MCF 10A (cell line): Measurements from ENCODE around the gene LAMA3. TPM values are rescaled to one million over a fixed set of nuclear protein-coding genes. Genes with fewer than 3 reads are reported as not detected.

Experiments
- BruUV-seq: library from RNA; stranded (reverse); fragments of 400-500 nt; replicated peaks from 2 replicates; lab custom pipeline; 2021; lab: Mats Ljungman, UMichigan
- CTCF ChIA-PET: fragments of 300-600 bp; sonication (Branson Sonifier 250); formaldehyde crosslinking; extraction: SDS; loops from one replicate; lab custom pipeline; 2021; ENCODE audit warnings: antibody characterized with exemption, inconsistent platforms; lab: Yijun Ruan, JAX
- POLR2A ChIA-PET: fragments of 300-600, 350-650 bp; sonication (Branson Sonifier 250); formaldehyde crosslinking; extraction: SDS; loops from one replicate; lab custom pipeline; 2020; ENCODE audit warnings: antibody characterized with exemption, inconsistent platforms; lab: Yijun Ruan, JAX
- DNase-seq: peaks from one replicate; pipeline ENCODE4 v3.0.0-alpha.2; 2018; ENCODE audit not compliant: unreplicated experiment
- H3K27ac Mint-ChIP-seq: one replicate; pipeline ENCODE4 v1.8.0; 2022; ENCODE audit warnings: mild to moderate bottlenecking, low read depth, mixed read lengths; ENCODE audit not compliant: unreplicated experiment
- H3K27me3 Mint-ChIP-seq: one replicate; pipeline ENCODE4 v1.8.0; 2022; ENCODE audit warnings: mixed read lengths; ENCODE audit not compliant: insufficient read depth, unreplicated experiment
- H3K36me3 Mint-ChIP-seq: one replicate; pipeline ENCODE4 v1.8.0; 2022; ENCODE audit warnings: mild to moderate bottlenecking, moderate library complexity, mixed read lengths; ENCODE audit not compliant: insufficient read depth, unreplicated experiment
- H3K4me1 Mint-ChIP-seq: one replicate; pipeline ENCODE4 v1.8.0; 2022; ENCODE audit warnings: mixed read lengths; ENCODE audit not compliant: insufficient read depth, unreplicated experiment
- H3K4me3 Mint-ChIP-seq: one replicate; pipeline ENCODE4 v1.8.0; 2022; ENCODE audit warnings: mild to moderate bottlenecking, moderate library complexity, mixed read lengths; ENCODE audit not compliant: unreplicated experiment
- H3K9me3 Mint-ChIP-seq: one replicate; pipeline ENCODE4 v1.8.0; 2022; ENCODE audit warnings: mixed read lengths; ENCODE audit not compliant: unreplicated experiment
- intact Hi-C: fragments of 100-400 bp; cut with micrococcal nuclease; formaldehyde crosslinking; loops from 2 replicates; pipeline ENCODE4 v1.14.1; 2022
- total RNA-seq: library from RNA; stranded (reverse); gene quantifications from 2 replicates; pipeline ENCODE4 v1.2.3, GENCODE V29; 2022
- TF ChIP-seq, protein P1 (sequence below): fragments of 200-600 bp; IDR thresholded peaks from one replicate; pipeline ENCODE4 v1.8.0; 2022; ENCODE audit warnings: antibody characterized with exemption, mild to moderate bottlenecking; ENCODE audit not compliant: unreplicated experiment

Gene LAMA3
- total RNA-seq, 1 experiment from 2014 or later: 371 TPM

DNA sequence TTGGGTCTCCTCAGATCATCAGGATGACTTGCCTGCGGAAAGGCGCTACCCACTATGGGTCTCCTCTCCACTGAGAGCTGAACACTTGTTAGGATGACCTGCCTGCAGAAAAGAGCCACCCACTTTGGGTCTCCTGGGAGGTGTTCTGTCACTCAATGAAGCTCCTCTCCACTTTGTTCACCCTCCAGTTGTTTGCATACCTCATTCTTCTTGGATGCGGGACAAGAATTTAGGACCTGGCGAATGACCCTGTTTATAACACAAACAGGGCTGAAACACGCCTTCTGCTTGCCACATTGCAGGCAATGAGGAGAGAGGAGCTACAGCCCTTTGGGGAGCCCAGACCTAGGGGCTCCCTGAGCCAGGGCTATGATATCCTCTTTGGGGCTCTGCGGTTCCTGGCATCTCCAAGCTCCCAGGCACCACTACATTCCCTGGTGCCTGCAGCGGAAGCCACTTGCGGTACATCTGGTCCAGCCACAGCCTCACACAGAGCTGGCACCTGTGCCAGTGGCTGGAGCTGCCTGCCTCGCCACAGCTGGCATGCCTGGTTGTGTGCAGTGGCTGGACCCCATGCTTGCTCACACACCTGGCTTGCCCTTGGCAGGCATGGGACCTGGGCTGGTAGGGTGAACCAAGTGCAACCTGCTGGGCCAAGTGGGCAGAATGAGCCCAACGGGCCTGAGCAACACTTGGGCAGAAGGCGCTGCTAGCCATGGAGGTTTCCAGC is 47.2 kb upstream of the LAMA3 start:
- intact Hi-C loops: no loop called here
- Mint-ChIP-seq H3K9me3 (no peaks in the 10 kb centered on the region), H3K4me3 (no peak overlapping the region), H3K27me3 (no peaks in the 10 kb centered on the region), H3K4me1 (no peaks in the 10 kb centered on the region), H3K27ac (no peak overlapping the region), H3K36me3 (no peaks in the 10 kb centered on the region)
- CTCF ChIA-PET: interaction anchor here (0.5 to 1.7 kb wide), 5 partner anchors 10 to 61 kb away, joined by 3 to 6 read pairs (median 3); no protein-coding TSS in a partner anchor
- DNase-seq: no peak
- no TSS peak for BruUV-seq
- TF ChIP-seq, protein P1, sequence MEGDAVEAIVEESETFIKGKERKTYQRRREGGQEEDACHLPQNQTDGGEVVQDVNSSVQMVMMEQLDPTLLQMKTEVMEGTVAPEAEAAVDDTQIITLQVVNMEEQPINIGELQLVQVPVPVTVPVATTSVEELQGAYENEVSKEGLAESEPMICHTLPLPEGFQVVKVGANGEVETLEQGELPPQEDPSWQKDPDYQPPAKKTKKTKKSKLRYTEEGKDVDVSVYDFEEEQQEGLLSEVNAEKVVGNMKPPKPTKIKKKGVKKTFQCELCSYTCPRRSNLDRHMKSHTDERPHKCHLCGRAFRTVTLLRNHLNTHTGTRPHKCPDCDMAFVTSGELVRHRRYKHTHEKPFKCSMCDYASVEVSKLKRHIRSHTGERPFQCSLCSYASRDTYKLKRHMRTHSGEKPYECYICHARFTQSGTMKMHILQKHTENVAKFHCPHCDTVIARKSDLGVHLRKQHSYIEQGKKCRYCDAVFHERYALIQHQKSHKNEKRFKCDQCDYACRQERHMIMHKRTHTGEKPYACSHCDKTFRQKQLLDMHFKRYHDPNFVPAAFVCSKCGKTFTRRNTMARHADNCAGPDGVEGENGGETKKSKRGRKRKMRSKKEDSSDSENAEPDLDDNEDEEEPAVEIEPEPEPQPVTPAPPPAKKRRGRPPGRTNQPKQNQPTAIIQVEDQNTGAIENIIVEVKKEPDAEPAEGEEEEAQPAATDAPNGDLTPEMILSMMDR: no peak
- POLR2A ChIA-PET: interaction anchor here (2.3 kb wide), 1 partner anchor 9 kb away, joined by 7 read pairs; no protein-coding TSS in a partner anchor

- no peaks in the 10 kb centered on the region for H3K27me3 Mint-ChIP-seq
- intact Hi-C loops: no loop called here
- no peak overlapping the region for H3K4me3 Mint-ChIP-seq
- no peaks in the 10 kb centered on the region for H3K4me1 Mint-ChIP-seq
- TF ChIP-seq, protein P1: no peak
- H3K36me3 Mint-ChIP-seq: peaks cover 4% of the 10 kb centered on the region
- DNase-seq: no peak
- H3K9me3 Mint-ChIP-seq: no peaks in the 10 kb centered on the region
- CTCF ChIA-PET: interaction anchor here (0.7 to 1.4 kb wide), 3 partner anchors 8 to 274 kb away, joined by 3 to 6 read pairs (median 3); no protein-coding TSS in a partner anchor
- no peak overlapping the region for H3K27ac Mint-ChIP-seq
- POLR2A ChIA-PET: interaction anchor here (0.7 kb wide), 1 partner anchor 9 kb away, joined by 3 read pairs; no protein-coding TSS in a partner anchor
- BruUV-seq: no TSS peak
Measured at GRCh38 chr18:23643815-23644490, 45.3 kb upstream of the LAMA3 start.

- DNase-seq: no peak
- Mint-ChIP-seq H3K27ac (no peak overlapping the region), H3K36me3 (peaks cover 4% of the 10 kb centered on the region), H3K4me1 (no peaks in the 10 kb centered on the region), H3K27me3 (no peaks in the 10 kb centered on the region), H3K9me3 (no peaks in the 10 kb centered on the region), H3K4me3 (no peak overlapping the region)
- intact Hi-C loops: no loop called here
- CTCF ChIA-PET: interaction anchor here (0.7 to 1.1 kb wide), 3 partner anchors 9 to 58 kb away, joined by 3 read pairs; partner anchors contain the start of gene ANKRD29
- no TSS peak for BruUV-seq
- POLR2A ChIA-PET: interaction anchor here (0.5 kb wide), 1 partner anchor 8 kb away, joined by 3 read pairs; no protein-coding TSS in a partner anchor
- TF ChIP-seq, protein P1: no peak
Measured at GRCh38 chr18:23645568-23646175, 43.6 kb upstream of the LAMA3 start.
